ENCODE data around the gene FOXL1.

DNA sequence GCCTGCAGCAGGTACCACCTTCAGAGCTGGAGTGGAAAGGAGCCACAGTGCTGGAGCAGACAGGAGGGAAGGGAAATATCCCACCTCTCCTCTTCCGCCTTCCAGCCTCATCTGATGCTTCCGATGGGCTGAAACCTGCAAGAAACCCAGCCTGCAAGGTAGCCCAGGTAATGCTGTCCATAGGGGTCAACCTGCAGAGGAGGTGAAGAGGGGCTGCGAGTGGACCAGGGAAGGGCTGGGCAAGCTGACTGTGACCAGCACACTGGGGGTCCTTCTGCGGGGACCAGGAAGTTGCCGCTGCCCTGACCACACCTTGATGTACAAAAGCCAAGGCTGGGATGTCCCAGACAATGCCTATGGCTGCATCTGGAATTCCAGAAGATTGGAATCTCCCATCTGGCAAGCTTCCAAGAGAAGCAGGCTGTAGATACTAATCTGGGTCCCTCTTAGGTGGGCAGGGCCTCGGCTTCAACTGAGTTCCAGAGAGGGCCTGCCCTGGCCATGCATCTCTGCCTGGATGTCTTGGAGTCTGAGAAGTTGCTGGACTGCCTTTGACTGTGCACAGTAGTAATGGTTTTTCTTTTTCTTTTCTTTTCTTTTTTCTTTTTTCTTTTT lies 5.8 kb downstream of the FOXL1 start:
- TF ChIP-seq POLR2AphosphoS5 (IDR thresholded peaks at IDR 0.05; ENCODE audit: low read depth, low read length) (no peak), SIN3A (IDR thresholded peaks at IDR 0.05; ENCODE audit: borderline replicate concordance, insufficient read depth, low read length) (no peak)

Measured in PFSK-1 (cell line).